Thyroid gland (tissue), 4 donors: ENCODE measurements around the gene MRPS6.

ENCODE experiments used
- CTCF ChIP-seq, 6 experiments: fragments of 200-600 bp in 3 of 6; fragments of 450-650 bp in 3 of 6; sonication (generic) in 3 of 6; IDR thresholded peaks; one replicate each; pipeline ENCODE4 v1.5.1; 2016 to 2019; ENCODE audit warnings: antibody characterized with exemption in 6 of 6, mild to moderate bottlenecking in 2 of 6, inconsistent platforms in 1 of 6, moderate library complexity in 1 of 6
- POLR2A ChIP-seq, 2 donors: fragments of 450-650 bp; IDR thresholded peaks; one replicate each; pipeline ENCODE4 v1.6.1; 2017; ENCODE audit warnings: antibody characterized with exemption in 2 of 2, mild to moderate bottlenecking in 2 of 2, moderate library complexity in 1 of 2

- no peak for TF ChIP-seq CTCF (IDR thresholded peaks at IDR 0.05)
- TF ChIP-seq POLR2A (IDR thresholded peaks at IDR 0.05): no peak
Measured at GRCh38 chr21:34055615-34056014, 17.8 kb upstream of the MRPS6 start.
